KMS-11 (cell line): ENCODE measurements around the gene UBTF.
A peak's percentile ranks its signal among the peaks of the same experiment; 100 is the strongest.

Experiments
- H2AFZ ChIP-seq: fragments of 200-600 bp; sonication (generic); 2 replicates; pipeline ENCODE4 v1.6.1; 2016; ENCODE audit warnings: antibody characterized with exemption, mixed run types, low read depth
- H3K27ac ChIP-seq: fragments of 200-600 bp; sonication (generic); 2 replicates; pipeline ENCODE4 v1.6.1; 2016; ENCODE audit warnings: mild to moderate bottlenecking, mixed run types
- H3K27me3 ChIP-seq: fragments of 200-600 bp; sonication (generic); 2 replicates; pipeline ENCODE4 v1.6.1; 2017; ENCODE audit warnings: mild to moderate bottlenecking, low read depth, mixed run types, moderate library complexity; ENCODE audit not compliant: insufficient read depth
- H3K36me3 ChIP-seq: fragments of 200-600 bp; sonication (generic); 2 replicates; pipeline ENCODE4 v1.6.1; 2017; ENCODE audit warnings: mild to moderate bottlenecking, mixed run types; ENCODE audit not compliant: insufficient read depth
- H3K4me1 ChIP-seq: fragments of 200-600 bp; sonication (generic); 2 replicates; pipeline ENCODE4 v1.6.1; 2016; ENCODE audit warnings: mild to moderate bottlenecking, low read depth, mixed run types; ENCODE audit not compliant: poor library complexity, severe bottlenecking
- H3K4me2 ChIP-seq: fragments of 200-600 bp; sonication (generic); 2 replicates; pipeline ENCODE4 v1.7.0; 2016; ENCODE audit warnings: mild to moderate bottlenecking, mixed run types
- H3K4me3 ChIP-seq: fragments of 200-600 bp; sonication (generic); IDR thresholded peaks from 2 replicates; pipeline ENCODE4 v1.6.1; 2017; ENCODE audit warnings: low read depth, low read length, mixed read lengths; ENCODE audit not compliant: insufficient read depth
- H3K79me2 ChIP-seq: fragments of 200-600 bp; sonication (generic); 2 replicates; pipeline ENCODE4 v1.6.1; 2016; ENCODE audit warnings: low read depth, mixed run types; ENCODE audit not compliant: insufficient read depth
- H3K9ac ChIP-seq: fragments of 200-600 bp; sonication (generic); 2 replicates; pipeline ENCODE4 v1.6.1; 2016; ENCODE audit warnings: mild to moderate bottlenecking, mixed run types
- H4K20me1 ChIP-seq: fragments of 200-600 bp; sonication (generic); 2 replicates; pipeline ENCODE4 v1.6.1; 2016; ENCODE audit warnings: mild to moderate bottlenecking, mixed run types; ENCODE audit not compliant: insufficient read depth
- CTCF ChIP-seq: fragments of 200-600 bp; sonication (generic); conservative IDR thresholded peaks from 2 replicates; pipeline ENCODE4 v1.6.1; 2017; ENCODE audit warnings: low read depth, mild to moderate bottlenecking, antibody characterized with exemption, low read length, moderate library complexity, mixed read lengths

The UBTF gene

GRCh38 chr17:44207319-44207718 is 12.2 kb downstream of the UBTF start:
- Histone ChIP-seq H3K79me2 (no peaks in the 10 kb centered on the region), H3K27ac (no peak overlapping the region), H3K9ac (no peak overlapping the region), H3K27me3 (no peaks in the 10 kb centered on the region), H3K4me3 (no peak overlapping the region), H3K4me2 (no peak overlapping the region), H4K20me1 (no peaks in the 10 kb centered on the region), H2AFZ (no peak overlapping the region), H3K4me1 (peaks cover 34% of the 10 kb centered on the region), H3K36me3 (no peaks in the 10 kb centered on the region; the same call in 1 of the 2 replicates)
- no peak for TF ChIP-seq CTCF

DNA sequence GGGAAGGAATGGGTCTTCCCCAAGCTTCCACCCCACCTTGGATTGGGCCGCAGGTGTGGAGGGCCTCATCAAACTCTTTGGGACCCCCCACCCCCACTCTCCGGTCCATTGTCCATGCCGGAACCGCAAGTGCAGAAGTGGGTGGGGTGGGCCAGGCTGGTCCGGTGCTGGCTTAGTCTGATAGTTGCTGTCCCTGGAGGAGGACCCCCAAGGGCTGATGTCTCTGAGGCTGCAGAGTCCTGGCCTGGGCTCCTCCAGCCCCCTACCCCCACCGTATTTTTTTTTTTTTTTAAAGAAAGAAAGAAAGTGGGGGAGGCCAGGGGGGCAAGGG is 12.7 kb downstream of the UBTF start:
- H4K20me1 ChIP-seq, result no peaks in the 10 kb centered on the region
- H3K27ac ChIP-seq, result no peak overlapping the region
- H3K79me2 ChIP-seq, result no peaks in the 10 kb centered on the region
- H3K36me3 ChIP-seq, result no peaks in the 10 kb centered on the region; the same call in 1 of the 2 replicates
- H3K4me1 ChIP-seq, result peaks cover 34% of the 10 kb centered on the region
- no peak overlapping the region for H3K4me2 ChIP-seq
- 0 out of 2 replicates have a peak, but pooled peaks have one; percentile 6 for TF ChIP-seq CTCF
- no peak overlapping the region for H3K9ac ChIP-seq
- H3K4me3 ChIP-seq, result no peak overlapping the region
- H2AFZ ChIP-seq, result no peak overlapping the region
- H3K27me3 ChIP-seq, result no peaks in the 10 kb centered on the region

- Histone ChIP-seq H3K4me3 (no peak overlapping the region), H3K27me3 (no peaks in the 10 kb centered on the region), H3K4me2 (no peak overlapping the region), H3K36me3 (no peaks in the 10 kb centered on the region; the same call in 1 of the 2 replicates), H3K9ac (no peak overlapping the region), H4K20me1 (no peaks in the 10 kb centered on the region), H3K79me2 (no peaks in the 10 kb centered on the region), H3K4me1 (peaks cover 36% of the 10 kb centered on the region), H2AFZ (no peak overlapping the region), H3K27ac (no peak overlapping the region)
- TF ChIP-seq CTCF, result 0 out of 2 replicates have a peak, but pooled peaks have one; percentile 15
Observed at GRCh38 chr17:44205962-44206824, 13.3 kb downstream of the UBTF start.

DNA sequence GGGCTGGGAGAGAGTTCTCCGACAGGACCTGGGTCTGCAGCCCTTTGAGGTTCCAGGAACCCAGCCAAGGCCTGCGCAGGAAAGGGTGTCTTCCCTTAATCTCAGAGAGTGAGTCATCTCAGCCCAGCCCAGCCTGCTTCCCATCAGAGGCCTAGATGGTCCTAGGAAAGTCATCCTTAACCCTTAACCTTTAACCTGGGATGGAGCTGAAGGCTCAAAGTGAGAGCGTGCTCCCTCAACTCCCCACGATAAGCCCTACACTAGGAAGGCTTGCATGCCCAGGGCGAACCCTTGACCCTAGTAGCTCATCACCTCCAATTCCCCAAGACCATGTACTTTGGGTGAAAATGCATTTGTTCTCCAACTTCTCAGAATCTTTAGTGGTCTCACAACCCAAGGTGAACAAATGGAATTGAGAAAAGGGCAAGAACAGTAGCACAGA is 15.0 kb downstream of the UBTF start:
- Histone ChIP-seq H3K4me2 (no peak overlapping the region), H2AFZ (no peak overlapping the region), H3K9ac (no peak overlapping the region), H3K4me1 (peaks cover 24% of the 10 kb centered on the region), H3K4me3 (no peak overlapping the region), H4K20me1 (no peaks in the 10 kb centered on the region), H3K79me2 (no peaks in the 10 kb centered on the region), H3K36me3 (no peaks in the 10 kb centered on the region; the same call in 1 of the 2 replicates), H3K27me3 (no peaks in the 10 kb centered on the region), H3K27ac (no peak overlapping the region; the same call in 1 of the 2 replicates)
- no peak for TF ChIP-seq CTCF
